NB4 (cell line): ENCODE results near the gene GUCY2D.
"Not testable (repeated sequence)": the region's sequence is repeated elsewhere in the genome, so short reads cannot be mapped to it uniquely, and the experiment has no call there.

Source experiments
- DNase-seq: peaks from one replicate; pipeline ENCODE4 v3.0.0; 2010; ENCODE audit warnings: low read depth
- H3K4me3 ChIP-seq: one replicate; pipeline ENCODE4 v1.5.1; 2011; ENCODE audit warnings: mild to moderate bottlenecking, low read depth, low read length, moderate library complexity
- MYC ChIP-seq: IDR thresholded peaks from 2 replicates; pipeline ENCODE4 v1.6.1; 2011; ENCODE audit warnings: low read depth, low read length
- POLR2A ChIP-seq: IDR thresholded peaks from 2 replicates; pipeline ENCODE4 v1.6.1; 2011; ENCODE audit warnings: mild to moderate bottlenecking; ENCODE audit not compliant: insufficient read length; ENCODE audit errors: extremely low read depth
- TF ChIP-seq, protein P1 (sequence below): IDR thresholded peaks from 2 replicates; pipeline ENCODE4 v1.6.1; 2011; ENCODE audit warnings: low read depth, low read length
- TF ChIP-seq, protein P2 (sequence below): IDR thresholded peaks from one replicate; pipeline ENCODE4 v1.5.1; 2012; ENCODE audit warnings: low read depth, low read length

The GUCY2D gene

DNA sequence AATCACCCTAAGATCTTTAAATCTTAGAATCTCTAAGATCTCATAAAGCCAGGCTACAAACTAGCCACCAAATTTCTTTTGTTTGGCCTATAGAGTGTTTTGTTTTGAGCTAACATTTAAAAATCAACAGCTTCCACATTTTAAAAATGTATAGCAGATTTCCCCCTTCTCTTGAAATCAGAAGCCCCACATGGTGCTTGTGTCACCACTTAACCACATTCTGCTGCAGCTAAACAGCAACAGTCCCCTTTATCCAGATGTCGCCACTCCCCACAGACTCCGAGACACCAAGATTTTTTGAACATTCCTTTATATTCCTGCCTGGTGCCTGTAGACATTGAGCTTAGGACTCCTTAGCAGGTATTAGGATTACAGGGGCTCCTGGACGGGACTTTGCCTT is 16.0 kb downstream of the GUCY2D start:
- DNase-seq = peak; percentile 61
- no peak for TF ChIP-seq POLR2A
- TF ChIP-seq, protein P1, sequence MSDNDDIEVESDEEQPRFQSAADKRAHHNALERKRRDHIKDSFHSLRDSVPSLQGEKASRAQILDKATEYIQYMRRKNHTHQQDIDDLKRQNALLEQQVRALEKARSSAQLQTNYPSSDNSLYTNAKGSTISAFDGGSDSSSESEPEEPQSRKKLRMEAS = peak; percentile 31; the same call in 1 of the 2 replicates

DNA sequence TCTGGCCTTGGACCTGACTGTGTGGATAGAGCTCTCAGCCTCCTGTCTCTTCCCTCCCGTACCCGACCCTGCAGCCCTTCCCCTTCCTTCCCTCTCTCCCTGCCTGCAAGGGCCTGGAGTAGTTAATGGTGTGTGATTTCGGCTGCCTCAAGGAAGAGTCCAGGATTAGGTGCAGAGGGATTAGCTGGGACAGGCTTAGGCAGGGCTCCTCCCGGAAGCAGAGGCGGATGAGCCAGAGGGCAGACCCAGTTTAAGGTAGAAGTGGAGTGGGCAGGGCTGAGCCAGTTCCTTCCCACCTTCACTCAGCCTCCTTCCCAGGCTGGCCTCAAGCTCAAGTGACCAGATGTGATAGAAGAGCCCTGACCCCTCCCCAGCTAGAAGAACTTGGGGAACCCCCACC is 16.8 kb downstream of the GUCY2D start:
- TF ChIP-seq, protein P1 = no peak
- no peak for TF ChIP-seq MYC
- TF ChIP-seq, protein P2, sequence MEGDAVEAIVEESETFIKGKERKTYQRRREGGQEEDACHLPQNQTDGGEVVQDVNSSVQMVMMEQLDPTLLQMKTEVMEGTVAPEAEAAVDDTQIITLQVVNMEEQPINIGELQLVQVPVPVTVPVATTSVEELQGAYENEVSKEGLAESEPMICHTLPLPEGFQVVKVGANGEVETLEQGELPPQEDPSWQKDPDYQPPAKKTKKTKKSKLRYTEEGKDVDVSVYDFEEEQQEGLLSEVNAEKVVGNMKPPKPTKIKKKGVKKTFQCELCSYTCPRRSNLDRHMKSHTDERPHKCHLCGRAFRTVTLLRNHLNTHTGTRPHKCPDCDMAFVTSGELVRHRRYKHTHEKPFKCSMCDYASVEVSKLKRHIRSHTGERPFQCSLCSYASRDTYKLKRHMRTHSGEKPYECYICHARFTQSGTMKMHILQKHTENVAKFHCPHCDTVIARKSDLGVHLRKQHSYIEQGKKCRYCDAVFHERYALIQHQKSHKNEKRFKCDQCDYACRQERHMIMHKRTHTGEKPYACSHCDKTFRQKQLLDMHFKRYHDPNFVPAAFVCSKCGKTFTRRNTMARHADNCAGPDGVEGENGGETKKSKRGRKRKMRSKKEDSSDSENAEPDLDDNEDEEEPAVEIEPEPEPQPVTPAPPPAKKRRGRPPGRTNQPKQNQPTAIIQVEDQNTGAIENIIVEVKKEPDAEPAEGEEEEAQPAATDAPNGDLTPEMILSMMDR = no peak
- no peak for TF ChIP-seq POLR2A
- H3K4me3 ChIP-seq = no peak overlapping the region
- no peak for DNase-seq

More for the DNA sequence above, 16.0 kb downstream of the GUCY2D start:
- no peak overlapping the region for H3K4me3 ChIP-seq

DNA sequence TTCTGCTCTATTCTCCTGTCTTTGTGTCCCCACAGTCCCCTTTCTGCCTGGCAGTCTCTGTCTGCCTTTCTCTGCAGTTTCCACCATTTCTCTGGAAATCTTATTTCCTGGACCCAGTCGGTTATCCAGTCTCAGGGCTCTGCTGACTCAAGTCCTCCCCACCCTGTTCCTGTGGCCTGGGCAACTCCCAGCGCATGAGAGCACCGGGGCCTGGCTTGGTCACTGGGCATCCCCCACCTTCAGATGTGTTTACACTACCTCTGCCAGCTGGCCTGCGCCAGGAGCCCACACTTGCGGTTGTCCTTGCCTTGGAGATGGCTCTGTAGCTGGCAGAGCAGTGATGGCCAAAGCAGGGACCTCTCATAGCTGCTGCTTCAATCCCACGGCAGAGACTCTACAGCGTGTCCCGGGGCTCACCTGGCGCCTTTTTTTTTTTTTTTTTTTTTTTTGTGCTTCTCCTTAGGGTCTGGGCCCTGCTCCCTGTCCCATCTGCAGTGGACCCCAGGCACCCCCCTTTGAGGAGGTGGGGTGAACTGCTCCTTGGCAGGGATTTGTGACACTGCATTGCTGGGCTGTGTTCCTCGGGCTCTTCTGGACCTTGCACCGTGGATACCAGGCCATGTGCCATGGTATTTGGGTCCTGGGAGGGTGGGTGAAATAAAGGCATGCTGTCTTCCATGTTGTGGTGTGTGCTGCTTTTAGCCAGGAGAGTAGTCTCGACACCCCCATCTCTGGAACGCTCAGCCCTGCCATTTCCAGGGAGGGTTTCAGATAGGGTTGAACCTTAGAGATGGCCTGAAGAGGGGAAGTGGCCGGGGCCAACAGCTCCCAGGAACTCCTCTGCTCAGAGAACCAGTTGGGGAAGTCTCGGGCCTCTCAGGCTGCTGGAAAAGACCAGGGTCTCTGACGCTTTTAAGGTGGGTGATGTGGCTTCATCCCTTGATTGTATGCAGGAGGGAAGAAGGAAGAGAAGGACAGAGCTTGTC is 17.5 kb downstream of the GUCY2D start:
- H3K4me3 ChIP-seq = no peak overlapping the region
- TF ChIP-seq POLR2A = no peak
- TF ChIP-seq, protein P1 = no peak
- TF ChIP-seq MYC = no peak
- TF ChIP-seq, protein P2 = no peak
- no peak for DNase-seq

DNA sequence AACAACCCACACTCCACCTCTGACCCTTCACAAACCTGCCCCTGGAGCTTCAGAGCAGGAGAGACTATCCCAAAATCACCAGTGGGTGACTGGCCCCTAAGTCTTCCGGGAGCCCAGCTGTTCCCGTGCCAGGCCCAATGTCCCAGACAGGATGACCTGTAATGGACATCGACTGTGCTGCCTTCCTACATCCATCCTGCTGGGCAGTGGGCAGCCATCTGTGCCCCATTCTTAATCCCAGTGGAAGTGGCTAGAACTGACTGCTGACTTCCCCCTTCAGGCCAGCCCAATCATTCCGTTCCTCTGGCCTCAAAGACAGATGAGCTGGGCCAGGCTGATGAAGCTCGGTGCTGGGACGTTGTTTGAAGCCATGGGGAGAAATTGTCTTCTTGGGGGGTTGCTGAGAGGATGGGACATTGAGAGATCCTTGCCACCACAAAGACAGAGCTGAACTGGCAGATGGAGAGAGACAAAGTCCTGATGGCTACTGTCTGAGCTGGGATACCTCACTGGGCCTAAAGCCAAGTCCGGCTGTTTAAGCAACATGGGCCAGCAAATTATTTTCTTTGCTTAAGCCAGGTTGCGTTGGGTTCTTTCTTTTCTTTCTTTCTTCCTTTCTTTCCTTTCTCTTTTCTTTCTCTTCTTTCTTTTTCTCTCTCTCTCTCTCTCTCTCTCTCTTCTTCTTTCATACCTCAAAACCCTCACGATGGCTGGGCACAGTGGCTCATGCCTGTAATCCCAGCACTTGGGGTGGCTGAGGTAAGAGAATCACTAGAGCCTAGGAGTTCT is 18.6 kb downstream of the GUCY2D start:
- DNase-seq = no peak
- H3K4me3 ChIP-seq = no peak overlapping the region
- TF ChIP-seq, protein P2 = no peak
- no peak for TF ChIP-seq MYC
- no peak for TF ChIP-seq POLR2A
- TF ChIP-seq, protein P1 = no peak

DNA sequence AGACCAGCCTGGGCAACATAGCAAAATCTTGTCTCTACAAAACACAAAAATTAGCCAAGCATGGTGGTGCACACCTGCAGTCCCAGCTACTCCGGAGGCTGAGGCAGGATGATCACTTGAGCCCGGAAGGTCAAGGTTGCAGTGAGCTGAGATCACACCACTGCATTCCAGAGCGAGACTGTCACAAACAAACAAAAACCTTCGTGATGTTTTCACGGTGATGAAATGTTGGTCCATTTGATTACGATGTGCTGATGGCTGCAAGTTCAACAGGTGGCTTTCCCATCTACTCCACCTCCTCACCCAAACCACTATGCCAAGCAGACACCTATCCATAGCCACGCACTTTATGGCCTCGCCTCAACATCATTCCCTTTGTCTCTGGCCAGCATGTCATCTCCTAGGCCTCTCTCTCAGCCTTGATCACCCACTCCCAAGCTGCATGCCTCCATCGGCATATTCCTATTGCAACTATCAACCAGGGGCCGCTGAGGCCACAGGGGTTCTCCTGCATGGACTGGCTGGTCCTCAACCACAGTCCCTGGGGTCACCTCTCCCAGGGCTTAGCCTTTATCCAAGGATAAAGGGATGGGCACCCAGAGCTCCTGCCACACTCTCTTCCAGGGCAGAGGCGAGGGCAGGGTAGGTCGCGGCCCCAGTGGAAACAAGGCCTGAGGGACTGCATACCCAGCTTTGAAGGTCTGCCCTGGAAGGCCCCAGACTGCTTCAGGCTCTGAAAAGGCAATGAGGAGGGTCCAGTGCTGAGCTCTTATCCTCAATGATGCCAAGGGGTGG is 19.3 kb downstream of the GUCY2D start:
- no peak for DNase-seq
- no peak for TF ChIP-seq MYC
- H3K4me3 ChIP-seq = no peak overlapping the region

DNA sequence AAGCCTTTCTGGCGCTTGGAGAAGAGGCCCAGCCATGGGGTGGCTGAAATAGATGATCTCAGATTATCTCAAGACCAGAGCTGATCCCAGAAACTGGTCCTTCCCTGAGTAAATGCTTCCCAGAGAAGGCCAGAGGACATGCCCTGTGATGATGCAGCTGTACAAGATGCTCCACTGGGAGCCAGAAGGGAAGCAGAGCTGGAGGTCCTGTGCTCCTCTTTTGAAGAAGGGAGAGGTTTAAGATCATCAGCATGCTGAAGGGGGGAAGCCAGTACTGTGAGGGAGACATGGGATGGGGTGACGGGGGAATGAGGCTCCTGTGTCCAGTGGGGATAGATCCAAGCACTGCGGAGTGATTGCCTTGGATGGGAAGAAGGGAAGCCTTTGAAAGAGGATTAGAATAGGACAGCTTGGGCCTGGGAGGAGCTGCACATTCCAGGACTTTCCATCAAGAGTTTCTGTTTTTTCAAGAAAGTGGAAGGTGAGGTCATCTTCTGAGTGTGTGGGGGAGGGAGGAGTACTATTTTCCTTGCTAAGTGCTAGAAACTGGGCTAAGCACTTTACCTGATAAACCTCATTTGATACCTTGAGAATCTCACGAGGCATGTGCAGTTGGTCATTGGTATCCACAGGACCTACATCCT is 20.1 kb downstream of the GUCY2D start:
- no peak for TF ChIP-seq MYC
- TF ChIP-seq, protein P1 = no peak
- TF ChIP-seq, protein P2 = no peak
- TF ChIP-seq POLR2A = no peak
- no peak for DNase-seq
- H3K4me3 ChIP-seq = no peak overlapping the region

DNA sequence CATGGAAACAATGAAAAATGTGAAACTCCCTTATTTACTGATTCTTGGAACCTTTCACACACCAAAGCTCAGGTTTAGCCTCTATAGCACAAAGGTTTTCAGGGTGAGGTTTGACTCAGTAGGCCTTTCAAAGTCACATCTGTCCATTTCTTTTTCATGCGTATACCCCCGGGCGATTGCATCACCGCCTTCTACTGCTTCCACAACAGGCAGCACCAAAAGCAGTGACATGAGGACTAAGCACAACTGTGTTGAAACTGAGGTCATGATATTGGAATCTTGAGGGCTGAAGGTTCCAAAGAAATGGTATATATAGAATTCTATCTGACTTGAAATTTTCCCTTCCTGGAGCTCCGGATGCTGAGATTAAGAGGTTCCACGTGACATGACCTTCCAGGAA is 21.7 kb downstream of the GUCY2D start:
- H3K4me3 ChIP-seq = not testable (repeated sequence)
- peak; percentile 49 for DNase-seq
